Skeletal muscle satellite cell (primary cell): ENCODE measurements around the gene RPL22L1.

ENCODE experiments used
- H3K27me3 ChIP-seq: 2 replicates; pipeline ENCODE4 v1.7.0; 2013; ENCODE audit warnings: low read length; ENCODE audit not compliant: control insufficient read depth, insufficient read depth
- H3K36me3 ChIP-seq: 2 replicates; pipeline ENCODE4 v1.7.0; 2013; ENCODE audit warnings: mild to moderate bottlenecking, control low read depth, low read length; ENCODE audit not compliant: insufficient read depth
- H3K4me1 ChIP-seq: 2 replicates; pipeline ENCODE4 v1.7.0; 2013; ENCODE audit warnings: low read length; ENCODE audit not compliant: control insufficient read depth, insufficient read depth
- H3K4me2 ChIP-seq: 2 replicates; pipeline ENCODE4 v1.7.0; 2013; ENCODE audit warnings: mild to moderate bottlenecking, low read length
- H3K4me3 ChIP-seq: 2 replicates; pipeline ENCODE4 v1.7.0; 2013; ENCODE audit warnings: low read length
- H3K9ac ChIP-seq: 2 replicates; pipeline ENCODE4 v1.7.0; 2013; ENCODE audit warnings: mild to moderate bottlenecking, low read depth, low read length, moderate library complexity
- H3K9me3 ChIP-seq: replicated peaks from 2 replicates; pipeline ENCODE4 v1.7.0; 2013; ENCODE audit warnings: mild to moderate bottlenecking, control low read depth, low read length

RPL22L1 gene

DNA sequence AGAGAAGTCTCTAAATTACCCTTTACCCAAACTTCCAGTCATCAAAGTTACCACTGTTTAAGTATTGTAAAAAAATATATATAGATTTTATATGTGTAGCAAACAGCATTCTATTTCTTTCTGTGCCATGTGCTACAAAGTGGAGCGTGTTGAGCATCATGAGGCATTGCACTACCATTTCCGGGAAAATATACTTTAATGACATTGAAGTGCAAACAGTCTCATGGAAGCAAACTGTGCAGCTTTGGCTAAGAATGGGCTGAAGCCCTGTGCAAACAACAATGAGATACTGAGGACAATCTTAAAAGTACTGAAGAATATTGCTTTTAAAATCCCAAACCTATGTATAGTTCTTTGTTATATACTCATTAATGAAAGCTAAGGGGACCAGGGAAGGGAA is 6.5 kb upstream of the RPL22L1 start:
- no peaks in the 10 kb centered on the region for H3K9me3 ChIP-seq
- H3K27me3 ChIP-seq = no peaks in the 10 kb centered on the region
- no peak overlapping the region for H3K9ac ChIP-seq
- H3K4me1 ChIP-seq = no peaks in the 10 kb centered on the region
- no peaks in the 10 kb centered on the region for H3K36me3 ChIP-seq
- no peak overlapping the region for H3K4me3 ChIP-seq
- H3K4me2 ChIP-seq = no peak overlapping the region

DNA sequence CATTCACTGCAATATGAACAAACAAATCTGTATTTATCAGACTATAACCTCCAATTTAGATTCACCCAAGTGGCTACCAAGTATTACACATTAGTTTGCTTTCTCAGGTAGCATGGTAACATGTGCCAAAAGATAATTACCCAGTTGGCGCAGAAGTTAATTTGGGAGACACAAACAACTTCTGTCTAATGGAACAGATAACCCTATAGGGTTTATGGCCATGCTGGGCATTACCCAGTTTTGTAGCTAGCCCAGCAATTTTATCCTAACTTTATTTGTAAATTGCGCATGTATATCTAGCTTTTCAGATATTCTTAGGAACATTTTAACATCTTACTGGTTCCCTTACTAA is 780 bp downstream of the RPL22L1 start:
- no peaks in the 10 kb centered on the region for H3K9me3 ChIP-seq
- H3K27me3 ChIP-seq = no peaks in the 10 kb centered on the region
- peaks cover 13% of the 10 kb centered on the region for H3K4me1 ChIP-seq
- peak overlapping the region; percentile 97 for H3K9ac ChIP-seq
- peaks cover 41% of the 10 kb centered on the region for H3K36me3 ChIP-seq
- H3K4me3 ChIP-seq = peak overlapping the region; percentile 91
- peak overlapping the region; percentile 82 for H3K4me2 ChIP-seq

DNA sequence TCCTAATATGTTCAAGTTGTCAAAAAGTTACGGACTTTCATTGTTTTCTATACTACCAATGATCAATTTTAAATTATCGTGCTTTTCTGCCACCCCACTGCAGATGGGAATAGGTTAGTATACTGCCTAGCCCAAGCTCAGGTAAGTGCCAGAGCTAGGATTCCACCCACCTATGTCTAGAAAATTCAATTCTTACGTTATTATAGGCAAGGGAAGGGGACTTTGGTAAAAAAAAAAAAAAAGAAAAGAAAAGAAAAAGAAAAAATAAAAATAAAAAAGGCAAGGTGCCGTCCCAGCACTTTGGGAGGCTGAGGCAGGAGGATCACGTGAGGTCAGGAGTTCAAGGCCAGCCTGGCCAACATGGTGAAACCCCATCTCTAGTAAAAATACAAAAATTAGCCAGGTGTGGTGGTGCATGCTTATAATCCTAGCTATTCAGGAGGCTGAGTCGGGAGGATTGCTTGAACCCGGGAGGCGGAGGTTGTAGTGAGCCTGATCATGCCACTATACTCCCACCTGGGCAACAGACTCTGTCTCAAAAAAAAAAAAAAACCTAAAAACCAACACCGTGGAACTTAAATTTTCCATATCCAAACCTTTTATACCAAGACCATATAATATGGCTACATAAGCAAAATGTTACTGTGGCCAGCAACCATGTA is 1.3 kb downstream of the RPL22L1 start:
- H3K9ac ChIP-seq = peak overlapping the region; percentile 97
- H3K4me3 ChIP-seq = peak overlapping the region; percentile 91

DNA sequence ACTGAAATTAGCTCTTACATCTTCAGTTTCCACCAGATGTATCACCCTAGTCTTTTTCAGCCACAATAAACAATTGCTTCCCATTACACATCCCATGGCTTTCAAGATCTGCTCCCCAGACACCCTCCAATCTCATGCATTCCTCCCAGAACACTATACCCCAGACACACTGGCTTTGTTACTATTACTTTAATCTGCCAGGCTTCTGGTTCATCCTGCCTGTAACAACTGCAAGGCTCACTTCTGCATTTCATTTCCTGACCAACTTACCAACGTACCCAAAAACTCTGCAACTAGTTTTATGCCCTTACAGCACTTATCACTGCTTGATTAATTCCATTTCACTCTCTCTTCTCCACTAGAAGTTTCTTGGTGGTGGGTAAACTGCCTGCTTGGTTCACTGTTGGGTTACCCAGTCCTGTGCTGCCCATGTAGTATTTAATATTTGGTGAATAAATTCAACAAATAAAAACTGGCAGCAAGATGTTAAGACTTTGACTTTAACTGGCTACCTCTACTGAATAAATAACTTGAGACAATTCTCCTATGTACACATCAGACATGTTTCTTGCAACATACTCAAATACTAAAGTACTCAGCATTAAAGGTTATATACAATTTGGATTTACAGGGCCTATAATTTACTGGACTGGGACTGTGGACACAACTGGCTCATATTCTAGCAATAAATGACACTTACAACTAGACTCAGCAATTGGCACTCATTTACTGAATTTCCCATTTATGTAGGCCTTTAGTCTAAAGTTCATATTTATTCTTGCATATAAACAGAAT is 2.7 kb downstream of the RPL22L1 start:
- Histone ChIP-seq H3K9me3 (no peaks in the 10 kb centered on the region), H3K27me3 (no peaks in the 10 kb centered on the region), H3K4me3 (peak overlapping the region; percentile 91), H3K36me3 (peaks cover 41% of the 10 kb centered on the region), H3K9ac (peak overlapping the region; percentile 19), H3K4me1 (peaks cover 13% of the 10 kb centered on the region), H3K4me2 (peak overlapping the region; percentile 82)

More for the DNA sequence above, 1.3 kb downstream of the RPL22L1 start:
- H3K36me3 ChIP-seq = peaks cover 41% of the 10 kb centered on the region
- H3K9me3 ChIP-seq = no peaks in the 10 kb centered on the region
- H3K4me1 ChIP-seq = peaks cover 13% of the 10 kb centered on the region
- peak overlapping the region; percentile 82 for H3K4me2 ChIP-seq
- H3K27me3 ChIP-seq = no peaks in the 10 kb centered on the region

DNA sequence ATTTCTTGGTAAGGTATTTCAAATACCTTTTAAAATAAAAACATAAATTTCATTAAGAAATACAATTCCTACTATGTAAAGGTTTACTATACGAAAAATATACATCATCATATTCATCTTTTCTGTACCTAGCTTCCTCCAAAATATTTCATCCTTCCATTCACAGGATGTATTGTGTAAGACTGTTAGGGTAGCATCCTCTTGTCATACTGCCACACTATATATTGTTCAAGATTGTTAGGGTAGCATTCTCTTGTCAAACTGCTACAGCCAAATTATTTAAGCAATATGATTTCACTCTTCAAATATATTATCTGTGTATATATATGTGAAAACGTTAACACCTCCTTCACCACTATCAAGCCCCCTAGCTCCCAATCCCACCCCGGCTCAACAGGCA is 3.5 kb downstream of the RPL22L1 start:
- no peaks in the 10 kb centered on the region for H3K27me3 ChIP-seq
- peak overlapping the region; percentile 82 for H3K4me2 ChIP-seq
- no peak overlapping the region for H3K4me3 ChIP-seq
- no peaks in the 10 kb centered on the region for H3K9me3 ChIP-seq
- no peak overlapping the region for H3K9ac ChIP-seq
- peaks cover 13% of the 10 kb centered on the region for H3K4me1 ChIP-seq
- H3K36me3 ChIP-seq = peaks cover 41% of the 10 kb centered on the region

DNA sequence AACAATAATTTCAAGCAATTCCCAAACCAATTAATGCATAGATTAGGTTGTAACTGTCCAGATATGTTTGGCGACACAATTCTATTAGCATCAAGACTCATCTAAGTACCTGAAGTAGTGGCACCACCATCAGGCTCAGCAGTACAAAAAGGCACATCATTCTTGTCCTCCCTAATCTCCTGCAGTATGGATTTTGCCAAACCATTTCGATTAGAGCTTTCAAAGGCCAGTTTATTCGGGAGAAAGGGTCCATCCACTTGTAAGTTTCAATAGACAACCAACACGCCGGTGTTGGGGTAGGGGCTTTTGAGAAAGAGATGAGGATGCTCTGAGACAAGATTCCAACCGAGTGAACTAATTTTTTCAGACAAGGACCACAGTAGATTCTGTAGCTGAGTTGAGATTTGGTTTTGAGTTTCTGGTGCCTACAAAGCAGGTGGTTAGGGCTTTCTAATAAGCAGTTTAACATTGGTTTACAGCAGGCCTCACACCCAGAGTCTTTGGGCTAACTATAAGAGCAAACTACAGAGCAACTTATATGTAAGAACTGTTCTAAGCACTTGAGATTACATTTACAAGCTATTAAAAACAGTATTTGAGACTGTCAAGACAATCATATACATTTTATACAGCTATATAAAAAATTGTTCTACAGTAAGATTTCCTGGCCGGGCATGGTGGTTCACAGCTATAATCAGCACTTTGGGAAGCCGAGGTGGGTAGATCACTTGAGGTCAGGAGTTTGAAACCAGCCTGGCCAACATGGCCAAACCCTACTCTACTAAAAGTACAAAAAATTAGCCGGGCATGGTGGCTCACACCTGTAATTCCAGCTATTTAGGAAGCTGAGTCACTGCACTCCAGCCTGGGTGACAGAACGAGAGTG is 4.5 kb downstream of the RPL22L1 start:
- Histone ChIP-seq H3K9me3 (no peaks in the 10 kb centered on the region), H3K9ac (no peak overlapping the region), H3K4me3 (no peak overlapping the region), H3K4me2 (no peak overlapping the region), H3K27me3 (no peaks in the 10 kb centered on the region), H3K4me1 (peaks cover 13% of the 10 kb centered on the region), H3K36me3 (peaks cover 41% of the 10 kb centered on the region)

DNA sequence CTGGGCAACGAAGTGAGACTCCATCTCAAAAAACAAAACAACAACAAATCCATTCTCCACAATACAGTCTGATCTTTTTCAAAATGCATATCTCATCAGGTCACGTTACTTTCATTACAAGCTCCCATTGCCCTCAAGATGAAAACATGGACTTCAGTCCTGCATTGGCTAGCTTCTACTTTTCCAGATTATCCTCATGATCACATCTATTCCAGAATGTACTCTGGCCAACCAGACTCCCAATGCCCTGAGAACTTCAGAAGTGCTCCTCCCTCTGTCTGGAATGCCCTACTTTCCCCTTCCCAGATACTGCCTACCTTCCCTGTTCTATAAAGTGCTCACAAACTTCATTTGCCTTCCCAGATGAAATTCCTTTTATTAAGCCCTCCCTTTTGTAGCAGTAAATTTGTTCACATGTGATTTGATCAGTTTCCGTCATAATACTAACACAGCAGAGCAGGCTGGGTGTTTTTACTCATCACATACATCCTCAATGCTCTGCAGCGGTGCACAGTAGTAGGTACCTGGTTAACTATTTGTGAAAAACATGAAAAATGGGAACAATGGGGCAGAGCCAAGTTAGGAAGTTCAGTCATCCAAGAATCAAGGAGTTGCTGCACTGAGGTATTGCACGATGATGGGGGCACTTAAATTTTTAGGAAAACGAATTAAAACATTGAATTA is 5.3 kb downstream of the RPL22L1 start:
- Histone ChIP-seq H3K9ac (no peak overlapping the region), H3K4me3 (no peak overlapping the region), H3K9me3 (no peaks in the 10 kb centered on the region), H3K27me3 (no peaks in the 10 kb centered on the region), H3K4me2 (no peak overlapping the region), H3K36me3 (peaks cover 41% of the 10 kb centered on the region), H3K4me1 (peaks cover 13% of the 10 kb centered on the region)

DNA sequence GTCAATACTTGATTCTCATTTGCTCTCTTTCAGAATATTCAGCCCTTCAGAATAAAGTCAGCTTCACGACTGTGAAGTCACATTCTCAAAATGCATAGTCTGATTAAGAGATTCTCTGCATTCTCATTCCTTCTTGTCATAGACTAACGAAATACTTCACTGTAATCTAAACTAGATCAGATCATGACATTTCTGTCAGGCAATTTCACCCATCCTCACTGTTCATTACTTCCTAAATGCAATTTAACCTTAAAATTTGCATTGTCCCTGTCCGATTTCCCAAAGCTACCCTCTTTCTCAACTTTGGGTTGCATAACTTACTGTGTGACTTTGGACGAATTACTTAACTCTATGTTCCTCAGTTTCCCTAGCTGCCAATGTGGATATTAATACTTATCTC is 6.2 kb downstream of the RPL22L1 start:
- no peak overlapping the region for H3K4me2 ChIP-seq
- H3K9me3 ChIP-seq = no peaks in the 10 kb centered on the region
- H3K36me3 ChIP-seq = peaks cover 41% of the 10 kb centered on the region
- H3K27me3 ChIP-seq = no peaks in the 10 kb centered on the region
- H3K4me3 ChIP-seq = no peak overlapping the region
- H3K9ac ChIP-seq = no peak overlapping the region
- H3K4me1 ChIP-seq = peaks cover 13% of the 10 kb centered on the region

DNA sequence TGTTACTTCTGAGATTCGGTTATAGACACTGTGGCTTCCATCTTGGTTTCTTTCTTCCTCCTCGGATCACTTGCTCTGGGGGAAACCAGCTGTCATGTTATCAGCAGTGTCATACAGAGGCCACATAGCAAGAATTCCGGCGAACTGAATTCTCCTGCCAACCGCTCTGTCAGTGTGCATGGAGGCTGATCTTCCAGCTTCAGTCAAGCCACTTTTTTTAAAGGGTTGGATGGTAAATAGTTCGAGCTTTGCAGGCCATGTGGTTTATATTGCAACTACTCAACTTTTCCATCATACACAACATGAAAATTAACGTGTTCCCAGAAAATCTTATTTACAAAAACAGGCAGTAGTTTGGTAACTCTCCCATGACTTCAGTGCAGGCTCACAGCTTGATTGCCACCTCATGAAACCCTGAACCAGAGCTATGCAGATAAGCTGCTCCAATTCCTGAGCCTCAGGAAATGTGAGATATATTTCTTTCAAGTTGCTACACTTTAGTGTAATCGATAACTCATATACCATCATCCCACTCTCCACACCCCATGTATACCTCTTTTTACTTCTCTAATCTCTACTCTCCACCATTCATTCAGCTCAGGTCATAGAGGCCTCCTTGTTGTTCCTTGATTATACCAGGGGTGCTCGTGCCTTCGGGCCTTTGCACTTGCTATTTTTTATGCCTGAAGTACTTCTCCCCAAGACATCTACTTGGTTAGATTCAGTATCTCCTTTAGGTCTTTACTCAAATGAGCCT is 7.2 kb downstream of the RPL22L1 start:
- peak overlapping the region; percentile 4 for H3K4me2 ChIP-seq
- peaks cover 33% of the 10 kb centered on the region for H3K36me3 ChIP-seq
- no peak overlapping the region for H3K4me3 ChIP-seq
- no peak overlapping the region for H3K9ac ChIP-seq
- no peaks in the 10 kb centered on the region for H3K27me3 ChIP-seq
- no peaks in the 10 kb centered on the region for H3K9me3 ChIP-seq
- peaks cover 14% of the 10 kb centered on the region for H3K4me1 ChIP-seq

DNA sequence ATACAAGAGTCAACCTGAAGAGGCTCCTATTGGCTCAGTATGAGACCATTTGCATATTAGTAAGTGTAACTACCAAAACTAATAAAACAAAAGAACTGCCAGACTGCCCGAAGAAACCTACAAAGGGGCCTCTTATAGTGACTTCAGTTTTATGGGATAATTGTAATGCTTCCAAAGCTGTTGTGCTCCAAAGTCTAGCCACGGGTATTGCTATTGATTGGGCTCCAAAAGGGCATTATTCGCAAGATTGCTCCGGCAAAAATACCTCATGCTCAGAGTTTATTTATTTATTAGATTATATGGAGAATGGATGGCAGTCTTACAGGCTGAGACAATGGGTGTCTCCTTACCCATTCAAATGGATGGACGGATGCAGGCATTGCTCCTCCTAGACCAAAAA is 11.4 kb downstream of the RPL22L1 start:
- H3K9ac ChIP-seq = no peak overlapping the region
- H3K4me1 ChIP-seq = peaks cover 14% of the 10 kb centered on the region
- H3K4me3 ChIP-seq = no peak overlapping the region
- H3K27me3 ChIP-seq = no peaks in the 10 kb centered on the region
- no peaks in the 10 kb centered on the region for H3K36me3 ChIP-seq
- H3K4me2 ChIP-seq = no peak overlapping the region
- no peaks in the 10 kb centered on the region for H3K9me3 ChIP-seq
